Gastroesophageal sphincter (tissue), 4 donors: ENCODE data around the gene SULT1B1. TPM values are rescaled to one million over a fixed set of nuclear protein-coding genes. Genes with fewer than 3 reads are reported as not detected.

Experiments used
- ATAC-seq: fragments of 150-250 bp; one replicate; pipeline ENCODE4 v1.9.1; 2016; ENCODE audit warnings: mild to moderate bottlenecking, moderate library complexity
- H3K27ac ChIP-seq, 4 donors: fragments of 200-600 bp; sonication (generic) in 3 of 4; 1 replicate in 3 of 4; 2 replicates in 1 of 4; pipeline ENCODE4 v1.5.1; 2016 to 2019
- H3K27me3 ChIP-seq: fragments of 200-600 bp; sonication (generic); one replicate; pipeline ENCODE4 v1.5.1; 2019
- H3K36me3 ChIP-seq, 2 donors: fragments of 200-600 bp; sonication (generic); one replicate each; pipeline ENCODE4 v1.5.1; 2019; ENCODE audit warnings: control low read depth in 1 of 2
- H3K4me1 ChIP-seq, 3 donors: fragments of 200-600 bp; sonication (generic); 1 replicate in 2 of 3; 2 replicates in 1 of 3; pipeline ENCODE4 v1.5.1; 2016 to 2019; ENCODE audit warnings: control low read depth in 2 of 3
- H3K4me3 ChIP-seq, 2 donors: fragments of 200-600 bp; sonication (generic); one replicate each; pipeline ENCODE4 v1.5.1; 2019; ENCODE audit warnings: mild to moderate bottlenecking in 1 of 2, moderate library complexity in 1 of 2
- H3K9me3 ChIP-seq, 3 donors: fragments of 200-600 bp; sonication (generic); one replicate each; pipeline ENCODE4 v1.5.1; 2017 to 2019; ENCODE audit warnings: control low read depth in 2 of 3
- CTCF ChIP-seq, 4 experiments: fragments of 200-600 bp in 2 of 4; fragments of 450-650 bp in 2 of 4; sonication (generic) in 1 of 4; IDR thresholded peaks; one replicate each; pipeline ENCODE4 v1.5.1; 2017 to 2019; ENCODE audit warnings: antibody characterized with exemption in 4 of 4, mild to moderate bottlenecking in 2 of 4, moderate library complexity in 2 of 4
- EP300 ChIP-seq: sonication (generic); formaldehyde crosslinking; IDR thresholded peaks from one replicate; pipeline ENCODE4 v1.6.1; 2017; ENCODE audit warnings: antibody characterized with exemption, mild to moderate bottlenecking
- POLR2A ChIP-seq, 2 donors: fragments of 450-650 bp; IDR thresholded peaks; one replicate each; pipeline ENCODE4 v1.6.1; 2017; ENCODE audit warnings: antibody characterized with exemption in 2 of 2, mild to moderate bottlenecking in 2 of 2, moderate library complexity in 1 of 2
- POLR2AphosphoS5 ChIP-seq: sonication (generic); formaldehyde crosslinking; IDR thresholded peaks from one replicate; pipeline ENCODE4 v1.6.1; 2017; ENCODE audit warnings: antibody characterized with exemption
- WGBS, 2 donors: methylation state at CpG; one replicate each; pipeline ENCODE4 v1.1.5; 2018; ENCODE audit warnings: low coverage in 1 of 2; 5-methylcytosine and 5-hydroxymethylcytosine counted together
- total RNA-seq, 4 donors: library from RNA; depleted of rRNA; stranded (reverse); fragments of >200 nt; gene quantifications; one replicate each; pipeline ENCODE4 v1.1.0, GENCODE V29; 2016

Gene SULT1B1
- total RNA-seq, 4 donors from 2014 or later: 0.27 to 1.3 (median 0.87) TPM

DNA sequence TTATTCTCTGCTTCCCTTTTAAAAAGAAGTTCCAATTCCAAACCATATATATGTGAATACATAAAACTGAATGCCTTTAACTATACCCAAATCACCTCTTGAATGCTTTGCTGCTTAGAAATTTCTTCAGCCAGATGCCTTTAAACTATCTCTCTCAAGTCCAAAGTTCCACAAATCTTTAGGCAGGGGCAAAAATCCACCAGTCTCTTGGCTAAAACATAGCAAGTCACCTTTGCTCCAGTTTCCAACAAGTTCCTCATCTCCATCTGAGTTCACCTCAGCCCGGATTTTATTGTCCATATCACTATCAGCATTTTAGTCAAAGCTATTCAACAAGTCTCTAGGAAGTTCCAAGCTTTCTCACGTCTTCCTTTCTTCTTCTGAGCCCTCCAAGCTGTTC is 49.8 kb downstream of the SULT1B1 start:
- no peak overlapping the region for H3K4me3 ChIP-seq
- no peaks in the 10 kb centered on the region for H3K27me3 ChIP-seq
- H3K9me3 ChIP-seq: no peaks in the 10 kb centered on the region
- WGBS, 2 donors: 64 to 81% methylated on average over 2 of the region's 2 CpGs
- no peaks in the 10 kb centered on the region for H3K4me1 ChIP-seq
- ATAC-seq: no peak
- TF ChIP-seq EP300 (no peak), CTCF (IDR thresholded peaks at IDR 0.05) (no peak), POLR2AphosphoS5 (no peak), POLR2A (IDR thresholded peaks at IDR 0.05) (no peak)
- H3K36me3 ChIP-seq: no peaks in the 10 kb centered on the region
- no peak overlapping the region for H3K27ac ChIP-seq

DNA sequence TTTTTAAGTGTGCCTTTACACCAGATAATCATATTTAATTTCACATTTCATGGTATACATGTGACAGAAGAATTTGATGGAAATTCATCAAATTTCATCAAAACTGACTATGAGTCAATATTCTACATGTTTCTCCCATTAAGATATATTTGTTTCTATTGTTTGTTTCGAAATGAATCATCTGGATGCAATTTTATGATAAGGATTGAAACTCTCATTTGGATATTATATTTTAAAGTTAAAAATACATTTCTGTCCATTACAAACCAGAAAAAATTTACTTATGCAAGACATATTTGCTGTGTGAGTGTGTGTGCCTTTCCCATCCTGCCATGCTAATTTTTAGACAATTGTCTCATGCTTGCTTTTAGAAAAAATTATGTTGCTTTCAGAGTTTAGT is 52.2 kb downstream of the SULT1B1 start:
- WGBS, 2 donors: 83 to 86% methylated on average over 1 of the region's 1 CpG
- H3K4me1 ChIP-seq: no peaks in the 10 kb centered on the region
- H3K27ac ChIP-seq: no peak overlapping the region
- ATAC-seq: no peak
- H3K9me3 ChIP-seq: no peaks in the 10 kb centered on the region
- H3K4me3 ChIP-seq: no peak overlapping the region
- no peaks in the 10 kb centered on the region for H3K27me3 ChIP-seq
- no peaks in the 10 kb centered on the region for H3K36me3 ChIP-seq
- TF ChIP-seq CTCF (IDR thresholded peaks at IDR 0.05) (no peak), POLR2A (IDR thresholded peaks at IDR 0.05) (no peak), EP300 (no peak), POLR2AphosphoS5 (no peak)

GRCh38 chr4:69707807-69708206 is 52.6 kb downstream of the SULT1B1 start:
- no peak for ATAC-seq
- Histone ChIP-seq H3K27ac (no peak overlapping the region), H3K36me3 (no peaks in the 10 kb centered on the region), H3K9me3 (no peaks in the 10 kb centered on the region), H3K27me3 (no peaks in the 10 kb centered on the region), H3K4me1 (no peaks in the 10 kb centered on the region), H3K4me3 (no peak overlapping the region)
- TF ChIP-seq POLR2AphosphoS5 (no peak), EP300 (no peak), CTCF (IDR thresholded peaks at IDR 0.05) (no peak), POLR2A (IDR thresholded peaks at IDR 0.05) (no peak)

- no peaks in the 10 kb centered on the region for H3K27me3 ChIP-seq
- ATAC-seq: no peak
- TF ChIP-seq CTCF (IDR thresholded peaks at IDR 0.05) (no peak), EP300 (no peak), POLR2A (IDR thresholded peaks at IDR 0.05) (no peak), POLR2AphosphoS5 (no peak)
- WGBS, 2 donors: 85 to 92% methylated on average over 3 of the region's 3 CpGs
- no peak overlapping the region for H3K27ac ChIP-seq
- no peak overlapping the region for H3K4me3 ChIP-seq
- H3K9me3 ChIP-seq: peaks cover 0 to 10% (median 0%) of the 10 kb centered on the region in 3 donors
- H3K4me1 ChIP-seq: no peaks in the 10 kb centered on the region
- H3K36me3 ChIP-seq: no peaks in the 10 kb centered on the region
These were observed 58.2 kb downstream of the SULT1B1 start for GRCh38 chr4:69702201-69702600.

GRCh38 chr4:69701696-69702095 is 58.7 kb downstream of the SULT1B1 start:
- no peak for ATAC-seq
- Histone ChIP-seq H3K4me3 (no peak overlapping the region), H3K36me3 (no peaks in the 10 kb centered on the region), H3K9me3 (peaks cover 0 to 10% (median 0%) of the 10 kb centered on the region in 3 donors), H3K27ac (no peak overlapping the region), H3K4me1 (no peaks in the 10 kb centered on the region), H3K27me3 (no peaks in the 10 kb centered on the region)
- TF ChIP-seq POLR2A (IDR thresholded peaks at IDR 0.05): no peak
- no peak for TF ChIP-seq CTCF (IDR thresholded peaks at IDR 0.05)
- TF ChIP-seq EP300: no peak
- TF ChIP-seq POLR2AphosphoS5: no peak
- WGBS, 2 donors: 80% methylated on average over 1 to 4 of the region's 4 CpGs
